GM10248 (cell line): ENCODE measurements around the gene PODXL.

Source experiments
- CTCF ChIA-PET: fragments of 300-600 bp; sonication (Branson Sonifier 250); formaldehyde crosslinking; extraction: SDS; loops from one replicate; lab custom pipeline; 2021; ENCODE audit warnings: antibody characterized with exemption; lab: Yijun Ruan, JAX
- POLR2A ChIA-PET: fragments of 350-650 bp; sonication (Branson Sonifier 250); formaldehyde crosslinking; extraction: SDS; loops from one replicate; lab custom pipeline; 2020; ENCODE audit warnings: antibody characterized with exemption; lab: Yijun Ruan, JAX
- DNase-seq: peaks from one replicate; pipeline ENCODE4 v3.0.0; 2012; ENCODE audit errors: extremely low spot score
- CTCF ChIP-seq: IDR thresholded peaks from 2 replicates; pipeline ENCODE4 v1.5.1; 2012; ENCODE audit warnings: mild to moderate bottlenecking, low read depth; ENCODE audit errors: extremely low read depth, missing control alignments, control extremely low read depth

Gene PODXL

GRCh38 chr7:131586259-131586658 lies 29.8 kb upstream of the PODXL start:
- no peak for DNase-seq
- ChIA-PET POLR2A (no interaction called here), CTCF (no interaction called here)
- no peak for TF ChIP-seq CTCF

- TF ChIP-seq CTCF, result no peak
- ChIA-PET POLR2A (no interaction called here), CTCF (no interaction called here)
- no peak for DNase-seq
Measured at GRCh38 chr7:131583430-131583829, 27.0 kb upstream of the PODXL start.

- ChIA-PET POLR2A (no interaction called here), CTCF (no interaction called here)
- no peak for TF ChIP-seq CTCF
- no peak for DNase-seq
Measured at GRCh38 chr7:131581241-131582051, 25.0 kb upstream of the PODXL start.

- no peak for TF ChIP-seq CTCF
- CTCF ChIA-PET, result no interaction called here
- POLR2A ChIA-PET, result no interaction called here
- no peak for DNase-seq
Measured at GRCh38 chr7:131578602-131579001, 22.2 kb upstream of the PODXL start.

- POLR2A ChIA-PET, result no interaction called here
- CTCF ChIA-PET, result no interaction called here
- DNase-seq, result no peak
- TF ChIP-seq CTCF, result no peak
Measured at GRCh38 chr7:131574741-131575140, 18.3 kb upstream of the PODXL start.

- ChIA-PET POLR2A (no interaction called here), CTCF (no interaction called here)
- TF ChIP-seq CTCF, result no peak
- DNase-seq, result no peak
Measured at GRCh38 chr7:131570401-131570800, 14.0 kb upstream of the PODXL start.
